Amygdala (tissue), 56 donors: Measurements from ENCODE around the gene DYRK3.

Experiments used
- DNase-seq, 56 donors: peaks; one replicate each; lab custom pipeline; 2025; lab: John Stamatoyannopoulos, UW

Gene DYRK3

GRCh38 chr1:206679738-206680211 lies 44.4 kb downstream of the DYRK3 start:
- DNase-seq: no peak

GRCh38 chr1:206680279-206680678 lies 44.9 kb downstream of the DYRK3 start:
- DNase-seq: peak in 6 of 56 donors; percentile 6 to 29 (median 16)

- DNase-seq: no peak
These were observed 46.0 kb downstream of the DYRK3 start for GRCh38 chr1:206681359-206681758.

GRCh38 chr1:206682111-206682510 lies 46.8 kb downstream of the DYRK3 start:
- no peak for DNase-seq

GRCh38 chr1:206683313-206683712 lies 48.0 kb downstream of the DYRK3 start:
- no peak for DNase-seq

GRCh38 chr1:206684003-206684402 lies 48.7 kb downstream of the DYRK3 start:
- DNase-seq: no peak

- peak in 55 of 56 donors; percentile 28 to 87 (median 68) for DNase-seq
These were observed 49.4 kb downstream of the DYRK3 start, which contains the start of gene MAPKAPK2 for GRCh38 chr1:206684478-206685333. Gene MAPKAPK2, plus strand, starts transcription at chr1:206684905. Its CDS starts 325 bp downstream, at chr1:206685230.

- peak in 7 of 56 donors; percentile 16 to 51 (median 31) for DNase-seq
These were observed 50.0 kb downstream of the DYRK3 start for GRCh38 chr1:206685334-206685768.

- peak in 13 of 56 donors; percentile 17 to 65 (median 31) for DNase-seq
These were observed 50.6 kb downstream of the DYRK3 start for GRCh38 chr1:206685769-206686477.

GRCh38 chr1:206686478-206687249 lies 51.3 kb downstream of the DYRK3 start:
- no peak for DNase-seq

GRCh38 chr1:206687251-206687914 lies 52.0 kb downstream of the DYRK3 start:
- DNase-seq: no peak

- no peak for DNase-seq
These were observed 52.6 kb downstream of the DYRK3 start for GRCh38 chr1:206687915-206688442.

GRCh38 chr1:206690516-206690915 lies 55.2 kb downstream of the DYRK3 start:
- peak in 27 of 56 donors; percentile 7 to 68 (median 32) for DNase-seq

GRCh38 chr1:206691604-206692003 lies 56.3 kb downstream of the DYRK3 start:
- DNase-seq: no peak

GRCh38 chr1:206693029-206693428 lies 57.7 kb downstream of the DYRK3 start:
- peak in 24 of 56 donors; percentile 7 to 54 (median 35) for DNase-seq

GRCh38 chr1:206693592-206693991 lies 58.3 kb downstream of the DYRK3 start:
- DNase-seq: no peak

GRCh38 chr1:206694171-206695124 lies 59.1 kb downstream of the DYRK3 start:
- DNase-seq: no peak

GRCh38 chr1:206695733-206696132 lies 60.4 kb downstream of the DYRK3 start:
- no peak for DNase-seq
